Karpas-422 (cell line): ENCODE data around the gene SEC61A2. TPM values are rescaled to one million over a fixed set of nuclear protein-coding genes. Genes with fewer than 3 reads are reported as not detected.
A peak's percentile ranks its signal among the peaks of the same experiment; 100 is the strongest.

Experiments
- DNase-seq: peaks from one replicate; pipeline ENCODE4 v3.0.0-alpha.2; 2015
- H2AFZ ChIP-seq: fragments of 200-600 bp; sonication (generic); 2 replicates; pipeline ENCODE4 v1.6.1; 2014; ENCODE audit warnings: antibody characterized with exemption, low read length, mixed read lengths
- H3K27ac ChIP-seq: fragments of 200-600 bp; sonication (generic); 2 replicates; pipeline ENCODE4 v1.5.1; 2014; ENCODE audit warnings: mild to moderate bottlenecking, low read length, moderate library complexity
- H3K27me3 ChIP-seq: fragments of 200-600 bp; sonication (generic); 2 replicates; pipeline ENCODE4 v1.6.1; 2014; ENCODE audit warnings: low read length, mixed read lengths
- H3K36me3 ChIP-seq: fragments of 200-600 bp; sonication (generic); 2 replicates; pipeline ENCODE4 v1.6.1; 2014; ENCODE audit warnings: low read length, mixed read lengths; ENCODE audit not compliant: insufficient read depth
- H3K4me1 ChIP-seq: fragments of 200-600 bp; sonication (generic); 2 replicates; pipeline ENCODE4 v1.6.1; 2014; ENCODE audit warnings: mild to moderate bottlenecking, low read length, mixed read lengths
- H3K4me2 ChIP-seq: fragments of 200-600 bp; sonication (generic); 2 replicates; pipeline ENCODE4 v1.6.1; 2014; ENCODE audit warnings: low read length, low read depth, mild to moderate bottlenecking; ENCODE audit not compliant: poor library complexity, severe bottlenecking
- H3K4me3 ChIP-seq: fragments of 200-600 bp; sonication (generic); 2 replicates; pipeline ENCODE4 v1.5.1; 2014; ENCODE audit warnings: mild to moderate bottlenecking, antibody characterized with exemption, low read length, mixed read lengths
- H3K79me2 ChIP-seq: fragments of 200-600 bp; sonication (generic); 2 replicates; pipeline ENCODE4 v1.6.1; 2014; ENCODE audit warnings: mild to moderate bottlenecking, low read length, mixed read lengths
- H3K9ac ChIP-seq: fragments of 200-600 bp; sonication (generic); 2 replicates; pipeline ENCODE4 v1.6.0; 2014; ENCODE audit warnings: low read length
- H3K9me2 ChIP-seq: fragments of 200-600 bp; sonication (generic), shearing (Covaris generic); replicated peaks from 2 replicates; pipeline ENCODE4 v1.6.0; 2014; ENCODE audit warnings: mild to moderate bottlenecking, low read length, moderate library complexity; ENCODE audit not compliant: insufficient read depth
- H3K9me3 ChIP-seq: fragments of 300-700, 200-600 bp; sonication (generic); 2 replicates; pipeline ENCODE4 v1.6.1; 2014; ENCODE audit warnings: low read length, mixed read lengths
- H4K20me1 ChIP-seq: fragments of 200-600 bp; sonication (generic); 2 replicates; pipeline ENCODE4 v1.6.1; 2014; ENCODE audit warnings: mild to moderate bottlenecking, antibody characterized with exemption, low read length, low read depth; ENCODE audit not compliant: insufficient read depth
- total RNA-seq: library from RNA; depleted of rRNA; stranded (reverse); fragments of >200 nt; shearing (Covaris generic); gene quantifications from 2 replicates; pipeline ENCODE4 v1.2.3, GENCODE V29; 2014; ENCODE audit warnings: low replicate concordance

Gene SEC61A2
- total RNA-seq, 1 experiment from 2014 or later = 17.7 TPM

DNA sequence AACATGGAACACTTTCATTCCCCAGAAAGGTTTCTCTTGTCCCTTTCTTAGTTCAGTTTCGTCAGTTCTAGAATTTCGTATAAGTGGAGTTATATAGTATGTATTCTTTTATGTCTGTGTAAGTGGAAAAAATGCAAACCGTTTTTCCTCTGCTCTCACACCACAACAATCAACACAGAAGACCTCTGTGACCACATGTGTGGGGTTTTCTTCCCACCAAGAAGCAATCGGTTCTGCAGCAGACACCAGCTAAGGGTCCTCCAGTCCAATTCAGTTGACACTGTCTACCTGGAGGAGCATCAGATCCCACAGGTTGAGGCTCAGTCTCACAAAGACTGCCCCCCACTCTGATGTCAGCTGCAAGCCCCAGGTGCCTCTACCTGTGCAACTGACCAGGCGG is 72.7 kb downstream of the SEC61A2 start:
- Histone ChIP-seq H3K79me2 (peaks cover 97% of the 10 kb centered on the region), H3K27ac (no peak overlapping the region)

GRCh38 chr10:12205082-12205481 is 75.6 kb downstream of the SEC61A2 start:
- Histone ChIP-seq H3K27me3 (no peaks in the 10 kb centered on the region), H3K4me3 (no peak overlapping the region), H3K27ac (no peak overlapping the region), H3K79me2 (peaks cover 98% of the 10 kb centered on the region), H3K36me3 (peaks cover 59% of the 10 kb centered on the region), H3K9me3 (no peaks in the 10 kb centered on the region), H3K4me2 (no peak overlapping the region), H3K9me2 (no peaks in the 10 kb centered on the region), H2AFZ (no peak overlapping the region), H3K9ac (no peak overlapping the region), H3K4me1 (no peaks in the 10 kb centered on the region), H4K20me1 (peaks cover 28% of the 10 kb centered on the region)
- DNase-seq = no peak

More for the DNA sequence above, 72.7 kb downstream of the SEC61A2 start:
- Histone ChIP-seq H3K4me3 (no peak overlapping the region), H3K9me2 (no peaks in the 10 kb centered on the region), H3K9me3 (no peaks in the 10 kb centered on the region), H3K9ac (no peak overlapping the region), H3K27me3 (no peaks in the 10 kb centered on the region), H3K4me2 (no peak overlapping the region), H4K20me1 (peaks cover 22% of the 10 kb centered on the region), H3K4me1 (peaks cover 11% of the 10 kb centered on the region), H2AFZ (no peak overlapping the region), H3K36me3 (peaks cover 54% of the 10 kb centered on the region)
- DNase-seq = no peak

- Histone ChIP-seq H4K20me1 (peaks cover 17% of the 10 kb centered on the region), H3K4me2 (no peak overlapping the region), H3K27ac (no peak overlapping the region), H2AFZ (no peak overlapping the region), H3K9me3 (no peaks in the 10 kb centered on the region), H3K9ac (no peak overlapping the region), H3K27me3 (no peaks in the 10 kb centered on the region), H3K9me2 (no peaks in the 10 kb centered on the region), H3K4me3 (no peak overlapping the region), H3K79me2 (peaks cover 89% of the 10 kb centered on the region), H3K36me3 (peaks cover 57% of the 10 kb centered on the region), H3K4me1 (no peaks in the 10 kb centered on the region)
- DNase-seq = no peak
These were observed 77.6 kb downstream of the SEC61A2 start for GRCh38 chr10:12207114-12207513.

- Histone ChIP-seq H3K9me2 (no peaks in the 10 kb centered on the region), H3K4me3 (no peak overlapping the region), H3K27ac (no peak overlapping the region), H2AFZ (no peak overlapping the region), H3K4me2 (no peak overlapping the region), H4K20me1 (peaks cover 18% of the 10 kb centered on the region), H3K27me3 (no peaks in the 10 kb centered on the region), H3K36me3 (peaks cover 54% of the 10 kb centered on the region), H3K9me3 (no peaks in the 10 kb centered on the region), H3K79me2 (peaks cover 81% of the 10 kb centered on the region), H3K4me1 (no peaks in the 10 kb centered on the region), H3K9ac (no peak overlapping the region)
- no peak for DNase-seq
These were observed 79.0 kb downstream of the SEC61A2 start for GRCh38 chr10:12208460-12208859.

DNA sequence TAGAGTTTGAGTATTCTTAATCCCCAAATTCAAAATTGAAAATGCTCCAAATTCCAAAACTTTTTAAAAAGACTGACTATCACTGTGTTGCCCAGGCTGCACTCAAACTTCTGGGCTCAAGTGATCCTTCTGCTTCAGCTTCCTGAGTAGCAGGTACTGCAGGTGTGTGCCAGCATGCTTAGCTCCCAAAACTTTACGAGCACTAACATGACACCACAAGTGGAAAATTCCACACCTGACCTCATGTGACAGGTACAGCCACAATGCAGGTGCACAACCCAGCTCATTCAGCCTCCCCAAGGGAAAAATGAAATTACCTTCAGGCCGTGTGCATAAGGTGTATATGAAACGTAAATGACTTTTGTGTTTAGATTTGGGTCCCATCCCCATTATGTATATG is 83.0 kb downstream of the SEC61A2 start:
- H3K9me3 ChIP-seq = no peaks in the 10 kb centered on the region
- no peak overlapping the region for H3K9ac ChIP-seq
- no peak for DNase-seq
- H3K27ac ChIP-seq = no peak overlapping the region
- H3K4me2 ChIP-seq = no peak overlapping the region
- peaks cover 3% of the 10 kb centered on the region; the same call in 1 of the 2 replicates for H3K4me1 ChIP-seq
- peaks cover 67% of the 10 kb centered on the region for H3K36me3 ChIP-seq
- H4K20me1 ChIP-seq = peaks cover 15% of the 10 kb centered on the region
- no peaks in the 10 kb centered on the region for H3K27me3 ChIP-seq
- no peak overlapping the region for H2AFZ ChIP-seq
- no peaks in the 10 kb centered on the region for H3K9me2 ChIP-seq
- H3K4me3 ChIP-seq = no peak overlapping the region
- peaks cover 78% of the 10 kb centered on the region for H3K79me2 ChIP-seq

- no peak for DNase-seq
- Histone ChIP-seq H3K79me2 (peaks cover 70% of the 10 kb centered on the region), H3K9ac (no peak overlapping the region), H3K9me3 (no peaks in the 10 kb centered on the region), H2AFZ (no peak overlapping the region), H3K27ac (peak overlapping the region; percentile 3; the same call in 1 of the 2 replicates), H3K27me3 (no peaks in the 10 kb centered on the region), H3K9me2 (no peaks in the 10 kb centered on the region), H3K36me3 (peaks cover 65% of the 10 kb centered on the region), H3K4me1 (peaks cover 3% of the 10 kb centered on the region; the same call in 1 of the 2 replicates), H4K20me1 (peaks cover 6% of the 10 kb centered on the region), H3K4me3 (no peak overlapping the region), H3K4me2 (no peak overlapping the region)
These were observed 84.1 kb downstream of the SEC61A2 start for GRCh38 chr10:12213621-12214020.

DNA sequence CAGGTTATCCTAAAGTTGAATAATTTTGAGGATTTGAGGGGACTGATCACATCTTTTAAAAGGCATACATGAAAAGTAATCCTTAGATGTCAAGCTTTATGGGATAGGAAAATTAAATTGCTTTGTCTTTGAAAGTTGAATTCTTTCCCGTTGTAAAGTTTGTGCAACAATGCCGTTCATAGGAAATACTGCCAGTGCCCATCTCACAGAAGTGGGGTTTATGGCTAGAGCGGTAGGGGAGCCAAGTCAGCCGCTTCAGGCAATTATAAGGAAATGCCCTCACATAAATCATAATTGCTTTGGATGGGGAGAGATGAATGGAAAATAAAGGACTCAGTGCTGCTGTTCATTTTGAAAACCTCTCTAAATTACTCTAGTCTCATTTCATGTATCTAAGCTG is 84.6 kb downstream of the SEC61A2 start:
- Histone ChIP-seq H4K20me1 (peaks cover 10% of the 10 kb centered on the region), H3K9me2 (no peaks in the 10 kb centered on the region), H3K9me3 (no peaks in the 10 kb centered on the region), H3K4me1 (peaks cover 3% of the 10 kb centered on the region; the same call in 1 of the 2 replicates), H3K79me2 (peaks cover 70% of the 10 kb centered on the region), H2AFZ (no peak overlapping the region), H3K4me3 (no peak overlapping the region), H3K4me2 (no peak overlapping the region), H3K36me3 (peaks cover 65% of the 10 kb centered on the region), H3K27ac (no peak overlapping the region), H3K27me3 (no peaks in the 10 kb centered on the region), H3K9ac (no peak overlapping the region)
- no peak for DNase-seq

DNA sequence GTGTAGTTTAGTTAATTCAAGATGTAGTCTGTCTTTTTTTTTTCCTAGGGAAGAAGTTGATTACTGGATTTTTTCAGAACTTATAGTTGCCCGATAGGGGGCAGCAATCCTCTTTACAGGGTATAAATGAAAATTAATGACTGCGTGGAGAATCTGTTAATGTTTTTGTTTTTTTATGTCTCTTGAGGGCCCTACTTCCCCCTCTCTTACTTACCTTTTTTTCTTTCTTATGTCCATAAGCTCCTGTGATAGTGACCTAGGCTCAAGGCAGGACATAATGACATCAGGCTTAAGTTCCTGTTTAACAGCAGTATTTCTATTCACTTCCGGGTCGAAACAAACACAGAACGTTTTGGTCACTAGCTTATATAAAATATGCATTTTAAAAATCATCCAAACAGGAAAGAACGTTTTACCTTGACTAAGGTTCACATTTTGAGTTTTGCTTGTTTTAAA is 85.3 kb downstream of the SEC61A2 start:
- Histone ChIP-seq H2AFZ (no peak overlapping the region), H3K79me2 (peaks cover 69% of the 10 kb centered on the region), H3K4me3 (no peak overlapping the region), H4K20me1 (peaks cover 10% of the 10 kb centered on the region), H3K9me3 (no peaks in the 10 kb centered on the region), H3K36me3 (peaks cover 66% of the 10 kb centered on the region), H3K4me1 (peaks cover 3% of the 10 kb centered on the region; the same call in 1 of the 2 replicates), H3K27me3 (no peaks in the 10 kb centered on the region), H3K27ac (no peak overlapping the region), H3K9me2 (no peaks in the 10 kb centered on the region), H3K4me2 (no peak overlapping the region), H3K9ac (no peak overlapping the region)
- DNase-seq = peak; percentile 76
